DMS114 treated with DMSO at 0.1 percent for 48 hours (cell line): ENCODE data around the gene MRPS35.

Source experiments
- DNase-seq: peaks from one replicate; lab custom pipeline; 2025; ENCODE audit not compliant: unreplicated experiment; lab: John Stamatoyannopoulos, UW

The MRPS35 gene

DNA sequence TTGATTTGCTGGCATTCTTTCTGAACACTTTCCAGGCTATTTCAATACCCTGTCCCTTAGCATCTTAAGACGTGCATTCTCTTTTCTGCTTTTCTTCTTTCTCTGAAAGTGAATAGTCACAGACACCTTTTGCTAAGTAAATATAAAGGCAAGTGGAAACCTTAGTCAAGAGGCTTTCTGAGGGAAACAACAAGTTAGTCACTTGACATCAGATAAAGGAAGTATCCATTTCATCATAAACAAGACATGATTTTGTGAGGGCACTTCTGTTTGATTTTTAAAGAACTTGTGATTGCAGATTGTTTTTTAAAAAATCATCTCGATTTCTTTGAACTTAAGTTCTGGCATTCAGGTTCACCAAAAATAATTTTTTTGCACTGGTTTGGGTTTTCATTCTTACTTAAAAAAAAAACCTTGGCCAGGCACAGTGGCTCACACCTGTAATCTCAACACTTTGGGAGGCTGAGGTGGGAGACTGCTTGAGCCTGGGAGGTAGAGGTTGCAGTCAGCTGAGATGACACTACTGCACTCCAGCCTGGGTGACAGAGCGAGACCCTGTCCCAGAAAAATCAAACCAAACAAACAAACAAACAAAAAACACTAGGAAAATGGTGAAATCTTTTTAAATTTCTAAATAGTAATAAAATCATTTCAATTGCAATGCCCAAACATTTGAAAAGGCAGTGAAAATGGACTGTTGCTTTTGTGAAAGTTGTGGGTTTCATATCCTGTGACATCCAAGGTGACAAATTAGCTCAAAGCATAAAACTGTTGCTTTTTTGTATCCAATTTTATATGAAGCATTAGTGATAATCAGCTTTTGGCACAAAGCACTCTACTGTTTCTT, 61.1 kb downstream of the MRPS35 start:
- DNase-seq = no peak

GRCh38 chr12:27772328-27773049, 61.9 kb downstream of the MRPS35 start:
- DNase-seq = no peak

DNA sequence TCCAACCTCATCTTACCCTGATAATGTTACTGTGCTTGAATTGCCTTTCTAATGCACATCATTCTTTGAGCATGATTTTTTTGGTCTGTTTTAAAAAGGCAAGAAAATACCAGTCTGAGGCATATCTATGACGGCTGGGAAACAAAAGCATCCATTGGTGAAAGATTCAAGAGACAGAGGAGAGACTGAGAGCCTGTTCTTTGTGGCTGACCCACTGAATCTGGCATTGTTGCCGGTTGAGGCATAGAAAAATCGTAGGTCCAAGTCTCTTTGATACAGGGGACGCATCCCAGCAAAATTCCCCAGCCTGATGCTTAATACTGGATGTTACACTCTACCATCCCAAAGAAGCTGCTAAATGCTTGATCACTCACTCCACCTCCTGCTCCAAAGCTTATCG, 66.5 kb downstream of the MRPS35 start:
- no peak for DNase-seq

- DNase-seq = no peak
These were observed 67.6 kb downstream of the MRPS35 start for GRCh38 chr12:27778206-27778605.

- peak; percentile 17 for DNase-seq
These were observed 68.8 kb downstream of the MRPS35 start for GRCh38 chr12:27779416-27779919.

GRCh38 chr12:27779920-27780611, 69.4 kb downstream of the MRPS35 start, which contains the start of the genes KLHL42 and MANSC4:
Gene KLHL42 (plus strand): TSS chr12:27780233. CDS start chr12:27780331, 98 bp downstream.
Gene MANSC4 (minus strand): TSS chr12:27780236. CDS start chr12:27771276, 8,960 bp downstream.
- peak; percentile 20 for DNase-seq

- DNase-seq = no peak
These were observed 70.2 kb downstream of the MRPS35 start for GRCh38 chr12:27780612-27781408.

DNA sequence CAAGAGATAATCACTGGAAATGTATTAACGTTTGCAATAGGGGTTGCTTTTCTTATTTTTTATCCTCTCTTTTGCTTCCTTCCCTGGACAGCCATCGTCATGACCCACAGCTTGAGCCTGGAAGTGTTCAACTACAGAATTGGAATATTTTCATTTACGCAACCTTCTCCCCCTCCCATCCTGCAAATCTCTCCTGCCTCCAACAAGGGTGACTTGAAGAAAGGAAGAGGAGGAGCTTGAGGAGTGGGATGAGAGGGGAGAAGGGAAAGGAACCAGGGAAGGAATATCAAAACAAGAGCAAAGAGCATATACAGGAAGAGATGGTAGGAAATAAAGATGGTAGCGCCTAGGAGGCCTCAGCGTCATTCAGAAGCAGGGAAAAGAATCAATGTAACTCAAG, 71.0 kb downstream of the MRPS35 start:
- no peak for DNase-seq

GRCh38 chr12:27782481-27782880, 71.8 kb downstream of the MRPS35 start:
- no peak for DNase-seq

DNA sequence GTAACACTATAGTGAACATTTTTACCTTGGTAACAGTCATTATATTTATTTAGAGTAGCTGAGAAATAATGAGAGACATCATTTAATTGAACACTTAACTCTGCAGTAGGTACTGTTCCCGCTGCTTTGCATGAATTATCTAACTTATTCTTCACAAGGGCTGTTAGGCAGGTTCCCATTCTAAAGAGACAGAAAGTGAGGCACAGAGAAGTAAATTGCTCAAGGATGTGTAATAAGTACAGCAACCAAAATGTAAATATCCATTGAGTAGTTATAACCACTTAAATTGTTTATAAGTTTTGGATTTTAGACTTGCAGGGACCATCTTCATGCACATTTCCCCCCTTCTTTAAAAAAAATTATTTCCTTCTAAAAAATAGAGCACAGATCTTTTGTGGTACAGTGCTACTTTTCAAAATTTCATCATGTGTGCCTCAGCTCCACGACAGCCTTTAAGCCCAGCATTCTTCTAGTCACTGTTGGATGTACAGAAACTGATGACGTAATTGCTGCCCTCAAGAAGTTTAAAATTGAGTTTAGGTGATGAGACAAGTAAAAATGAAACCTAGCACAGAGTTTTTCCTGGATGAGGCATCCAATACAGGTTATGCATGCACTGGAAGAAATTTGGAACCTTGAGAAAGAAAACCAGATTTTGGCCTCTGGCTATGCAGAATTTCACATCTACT, 75.4 kb downstream of the MRPS35 start:
- DNase-seq = no peak

- DNase-seq = no peak
These were observed 76.9 kb downstream of the MRPS35 start for GRCh38 chr12:27787559-27787958.

- no peak for DNase-seq
These were observed 79.5 kb downstream of the MRPS35 start for GRCh38 chr12:27790179-27790578.

GRCh38 chr12:27794818-27795584, 84.4 kb downstream of the MRPS35 start:
- DNase-seq = no peak

GRCh38 chr12:27796128-27796527, 85.5 kb downstream of the MRPS35 start:
- no peak for DNase-seq

DNA sequence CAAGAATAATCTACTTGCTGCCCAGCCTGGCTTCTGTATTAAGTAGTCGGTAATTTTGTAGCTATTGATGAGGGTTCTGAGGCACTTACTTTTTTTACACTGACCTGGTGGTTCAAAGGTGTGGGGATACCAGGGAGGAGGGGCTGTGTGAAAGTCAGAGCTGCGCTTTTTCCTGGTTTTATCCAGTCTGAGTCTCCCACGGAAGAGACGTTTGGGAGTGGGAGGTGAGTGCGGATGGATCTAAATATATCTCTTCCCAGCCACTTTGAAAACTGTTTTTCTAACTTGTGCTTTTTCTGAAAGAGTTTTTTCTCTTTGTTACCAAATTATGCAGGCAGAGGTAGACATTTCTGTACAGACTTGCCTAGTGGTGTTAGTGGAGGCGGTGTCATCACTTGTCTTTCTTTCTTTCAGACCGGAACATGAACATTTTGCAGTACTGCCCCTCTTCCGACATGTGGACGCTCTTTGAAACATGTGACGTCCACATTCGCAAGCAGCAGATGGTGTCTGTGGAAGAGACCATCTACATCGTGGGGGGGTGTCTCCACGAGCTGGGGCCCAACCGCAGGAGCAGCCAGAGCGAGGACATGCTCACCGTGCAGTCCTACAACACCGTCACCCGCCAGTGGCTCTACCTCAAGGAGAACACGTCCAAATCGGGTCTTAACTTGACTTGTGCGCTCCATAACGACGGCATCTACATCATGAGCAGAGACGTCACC, 86.8 kb downstream of the MRPS35 start:
- DNase-seq = no peak

DNA sequence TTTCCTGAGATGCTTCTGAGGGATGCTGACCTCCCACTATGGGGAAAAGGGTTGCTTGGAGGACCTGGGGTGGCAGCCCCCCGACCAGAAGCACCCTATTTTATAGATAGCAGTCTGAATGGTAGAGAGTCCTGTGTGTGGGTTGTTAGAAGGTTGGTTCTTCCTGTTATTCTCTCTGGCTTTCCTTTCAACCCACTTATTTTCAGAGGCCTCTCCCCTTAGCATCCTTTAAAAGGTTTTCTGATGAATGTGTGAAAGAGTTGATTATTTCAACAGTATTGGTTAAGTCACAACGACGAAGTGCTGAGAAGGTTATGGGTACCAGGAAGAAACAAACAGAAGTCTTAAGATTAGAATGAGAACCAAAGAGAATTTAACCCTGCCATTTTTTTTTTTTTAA, 90.2 kb downstream of the MRPS35 start:
- DNase-seq = no peak

DNA sequence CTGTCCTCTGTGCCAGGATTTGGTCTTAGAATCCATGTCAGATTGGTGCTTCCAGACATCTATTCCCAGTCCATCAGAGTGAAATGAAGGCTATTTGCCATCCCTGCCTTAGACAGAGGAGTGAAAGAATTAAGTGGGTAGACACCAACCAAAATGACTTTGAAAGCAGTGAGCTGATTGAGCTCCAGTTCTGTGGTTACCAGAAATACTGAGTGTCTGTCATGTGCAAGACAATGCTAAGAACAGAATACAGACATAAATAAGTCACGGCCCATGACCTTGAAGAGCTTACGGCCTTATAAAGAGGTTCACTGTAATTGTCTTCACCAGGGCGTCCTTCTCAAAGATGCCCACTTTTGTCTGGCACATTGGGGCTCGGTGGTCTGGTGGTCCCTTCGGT, 91.0 kb downstream of the MRPS35 start:
- DNase-seq = no peak

GRCh38 chr12:27802511-27802910, 91.9 kb downstream of the MRPS35 start:
- DNase-seq = no peak

- no peak for DNase-seq
These were observed 92.3 kb downstream of the MRPS35 start for GRCh38 chr12:27802936-27803335.
